NT2/D1 (cell line): ENCODE results near the gene CCNK.

Experiments used
- DNase-seq: peaks from one replicate; pipeline ENCODE4 v3.0.0-alpha.2; 2011; ENCODE audit warnings: low read depth, low spot score
- H3K27me3 ChIP-seq: 2 replicates; pipeline ENCODE4 v1.6.0; 2011; ENCODE audit warnings: mild to moderate bottlenecking; ENCODE audit not compliant: insufficient read length, insufficient read depth
- H3K36me3 ChIP-seq: 2 replicates; pipeline ENCODE4 v1.6.1; 2011; ENCODE audit warnings: mild to moderate bottlenecking, low read length, mixed read lengths; ENCODE audit not compliant: insufficient read depth, insufficient read length
- H3K4me1 ChIP-seq: 2 replicates; pipeline ENCODE4 v1.5.1; 2011; ENCODE audit not compliant: insufficient read depth, insufficient read length
- H3K4me3 ChIP-seq: 2 replicates; pipeline ENCODE4 v1.5.1; 2011; ENCODE audit warnings: low read depth; ENCODE audit not compliant: insufficient read length
- H3K9ac ChIP-seq: 2 replicates; pipeline ENCODE4 v1.6.0; 2011; ENCODE audit warnings: low read depth; ENCODE audit not compliant: insufficient read length
- H3K9me3 ChIP-seq: 2 replicates; pipeline ENCODE4 v1.5.1; 2011; ENCODE audit warnings: mild to moderate bottlenecking, low read length; ENCODE audit not compliant: insufficient read depth
- SUZ12 ChIP-seq: IDR thresholded peaks from 2 replicates; pipeline ENCODE4 v1.6.1; 2011; ENCODE audit not compliant: insufficient read length, insufficient read depth; ENCODE audit errors: extremely low read depth
- YY1 ChIP-seq: IDR thresholded peaks from 2 replicates; pipeline ENCODE4 v1.6.1; 2011; ENCODE audit not compliant: insufficient read length, insufficient read depth
- ZNF274 ChIP-seq: IDR thresholded peaks from 2 replicates; pipeline ENCODE4 v1.6.1; 2011; ENCODE audit warnings: mild to moderate bottlenecking, low read depth, low read length

The CCNK gene

GRCh38 chr14:99467336-99468078 is 13.7 kb upstream of the CCNK start:
- H3K9me3 ChIP-seq = no peaks in the 10 kb centered on the region
- H3K9ac ChIP-seq = no peak overlapping the region
- no peak overlapping the region for H3K4me3 ChIP-seq
- TF ChIP-seq YY1 (no peak), SUZ12 (no peak), ZNF274 (no peak)
- no peaks in the 10 kb centered on the region for H3K27me3 ChIP-seq
- no peaks in the 10 kb centered on the region for H3K4me1 ChIP-seq
- H3K36me3 ChIP-seq = peaks cover 26% of the 10 kb centered on the region
- no peak for DNase-seq

GRCh38 chr14:99468081-99468480 is 13.1 kb upstream of the CCNK start:
- DNase-seq = no peak
- TF ChIP-seq ZNF274 = no peak
- TF ChIP-seq SUZ12 = no peak
- TF ChIP-seq YY1 = no peak
- H3K4me3 ChIP-seq = no peak overlapping the region
- no peaks in the 10 kb centered on the region for H3K9me3 ChIP-seq
- no peaks in the 10 kb centered on the region for H3K27me3 ChIP-seq
- no peak overlapping the region for H3K9ac ChIP-seq
- peaks cover 20% of the 10 kb centered on the region for H3K36me3 ChIP-seq
- H3K4me1 ChIP-seq = no peaks in the 10 kb centered on the region

- Histone ChIP-seq H3K36me3 (peaks cover 14% of the 10 kb centered on the region), H3K9ac (no peak overlapping the region), H3K4me3 (no peak overlapping the region), H3K27me3 (no peaks in the 10 kb centered on the region), H3K9me3 (no peaks in the 10 kb centered on the region), H3K4me1 (no peaks in the 10 kb centered on the region)
- TF ChIP-seq ZNF274 = no peak
- no peak for DNase-seq
These were observed 12.2 kb upstream of the CCNK start for GRCh38 chr14:99468836-99469592.

- no peaks in the 10 kb centered on the region for H3K36me3 ChIP-seq
- no peak for DNase-seq
- TF ChIP-seq YY1 (no peak), SUZ12 (no peak), ZNF274 (no peak)
- H3K9ac ChIP-seq = no peak overlapping the region
- no peak overlapping the region for H3K4me3 ChIP-seq
- H3K9me3 ChIP-seq = no peaks in the 10 kb centered on the region
- H3K27me3 ChIP-seq = no peaks in the 10 kb centered on the region
- no peaks in the 10 kb centered on the region for H3K4me1 ChIP-seq
These were observed 9.5 kb upstream of the CCNK start for GRCh38 chr14:99471731-99472130.

- no peaks in the 10 kb centered on the region for H3K27me3 ChIP-seq
- H3K4me1 ChIP-seq = no peaks in the 10 kb centered on the region
- no peak for DNase-seq
- no peaks in the 10 kb centered on the region for H3K9me3 ChIP-seq
- no peaks in the 10 kb centered on the region for H3K36me3 ChIP-seq
- TF ChIP-seq ZNF274 (no peak), SUZ12 (no peak), YY1 (no peak)
- H3K9ac ChIP-seq = no peak overlapping the region
- no peak overlapping the region for H3K4me3 ChIP-seq
These were observed 8.3 kb upstream of the CCNK start for GRCh38 chr14:99472937-99473336.

GRCh38 chr14:99473458-99473857 is 7.8 kb upstream of the CCNK start:
- no peaks in the 10 kb centered on the region for H3K9me3 ChIP-seq
- H3K9ac ChIP-seq = no peak overlapping the region
- H3K4me1 ChIP-seq = no peaks in the 10 kb centered on the region
- no peak for TF ChIP-seq SUZ12
- no peak for TF ChIP-seq ZNF274
- no peak for TF ChIP-seq YY1
- no peaks in the 10 kb centered on the region for H3K27me3 ChIP-seq
- no peak for DNase-seq
- H3K36me3 ChIP-seq = no peaks in the 10 kb centered on the region
- H3K4me3 ChIP-seq = no peak overlapping the region

GRCh38 chr14:99475179-99475578 is 6.0 kb upstream of the CCNK start:
- TF ChIP-seq YY1 (no peak), SUZ12 (no peak), ZNF274 (no peak)
- DNase-seq = no peak
- no peak overlapping the region for H3K9ac ChIP-seq
- no peaks in the 10 kb centered on the region for H3K9me3 ChIP-seq
- peaks cover 2% of the 10 kb centered on the region for H3K4me1 ChIP-seq
- no peaks in the 10 kb centered on the region for H3K27me3 ChIP-seq
- H3K36me3 ChIP-seq = no peaks in the 10 kb centered on the region
- H3K4me3 ChIP-seq = no peak overlapping the region
